HepG2 (cell line): ENCODE measurements around the gene HSPE1. TPM values are rescaled to one million over a fixed set of nuclear protein-coding genes. Genes with fewer than 3 reads are reported as not detected.

Source experiments
- ATF5 ChIP-seq: sonication (generic); formaldehyde crosslinking; IDR thresholded peaks from 2 replicates; pipeline ENCODE4 v1.4.0; 2020; ENCODE audit warnings: mild to moderate bottlenecking, low read depth, missing genetic modification reagents
- CCAR2 ChIP-seq: fragments of 200-400 bp; formaldehyde crosslinking; optimal IDR thresholded peaks from 2 replicates; pipeline ENCODE3; 2018; ENCODE audit warnings: low read depth, mild to moderate bottlenecking, low read length, moderate library complexity
- DBP ChIP-seq: sonication (generic); formaldehyde crosslinking; IDR thresholded peaks from 2 replicates; pipeline ENCODE4 v1.4.0; 2020; ENCODE audit warnings: missing genetic modification reagents; ENCODE audit errors: not compliant biosample characterization
- FOXP4 ChIP-seq: sonication (generic); formaldehyde crosslinking; IDR thresholded peaks from 2 replicates; pipeline ENCODE4 v1.4.0; 2020; ENCODE audit warnings: missing genetic modification reagents
- KDM5B ChIP-seq: sonication (generic); formaldehyde crosslinking; IDR thresholded peaks from 2 replicates; pipeline ENCODE4 v1.4.0; 2020; ENCODE audit warnings: missing genetic modification reagents, mild to moderate bottlenecking, borderline replicate concordance
- KMT2A ChIP-seq: sonication (generic); formaldehyde crosslinking; IDR thresholded peaks from 2 replicates; pipeline ENCODE4 v1.4.0; 2020; ENCODE audit warnings: missing genetic modification reagents
- MAFK ChIP-seq, 2 experiments: IDR thresholded peaks in 1 of 2; conservative IDR thresholded peaks in 1 of 2; 2 replicates each; pipeline ENCODE4 v1.6.1; 2011; ENCODE audit warnings: improper control_type of control experiment in 2 of 2, low read length in 2 of 2
- RELA ChIP-seq: sonication (generic); formaldehyde crosslinking; IDR thresholded peaks from 2 replicates; pipeline ENCODE4 v1.4.0; 2020; ENCODE audit warnings: missing genetic modification reagents
- SP1 ChIP-seq, 2 experiments: fragments of 450-650 bp in 1 of 2; sonication (generic) in 1 of 2; formaldehyde crosslinking in 1 of 2; IDR thresholded peaks; 2 replicates each; pipeline versions ENCODE4 v1.4.0 to v1.6.1; 2016 to 2020; ENCODE audit warnings: missing genetic modification reagents in 1 of 2
- ZNF496 ChIP-seq: sonication (generic); formaldehyde crosslinking; IDR thresholded peaks from 2 replicates; pipeline ENCODE4 v1.8.1; 2023; ENCODE audit warnings: mild to moderate bottlenecking, moderate library complexity, missing genetic modification reagents; ENCODE audit not compliant: insufficient replicate concordance
- ZSCAN21 ChIP-seq: sonication (generic); formaldehyde crosslinking; IDR thresholded peaks from 2 replicates; pipeline ENCODE4 v1.8.0; 2022; ENCODE audit warnings: mild to moderate bottlenecking, missing genetic modification reagents, moderate library complexity, borderline replicate concordance
- polyA plus RNA-seq, 8 experiments: library from polyadenylated mRNA; depleted of rRNA in 3 of 8; stranded (reverse) in 7 of 8; unstranded in 1 of 8; fragments of >200 nt; fragmentation: Illumina TruSeq in 4 of 8; extraction: Trizol in 4 of 8; gene quantifications; 2 replicates each; pipeline versions ENCODE4 v1.2.1 to v1.2.3, GENCODE V29; 2011 to 2016; ENCODE audit warnings: low read depth in 4 of 8, missing spikeins in 1 of 8, mixed read lengths in 1 of 8; ENCODE audit not compliant: insufficient read depth in 1 of 8
- total RNA-seq, 5 experiments: library from RNA; depleted of rRNA; stranded (reverse); fragments of >200 nt; fragmentation: Illumina TruSeq; extraction: Trizol; gene quantifications; 2 replicates each; pipeline ENCODE4 v1.2.3, GENCODE V29; 2016; ENCODE audit warnings: low read depth in 1 of 5
- TF ChIP-seq, protein P1 (sequence below): sonication (generic); formaldehyde crosslinking; IDR thresholded peaks from 2 replicates; pipeline ENCODE4 v1.9.0; 2021; ENCODE audit warnings: missing genetic modification reagents, borderline replicate concordance
- TF ChIP-seq, protein P2 (sequence below): sonication (generic); formaldehyde crosslinking; IDR thresholded peaks from 2 replicates; pipeline ENCODE4 v1.8.0; 2022; ENCODE audit warnings: mild to moderate bottlenecking, missing genetic modification reagents; ENCODE audit not compliant: insufficient replicate concordance
- TF ChIP-seq, protein P3 (sequence below): sonication (generic); formaldehyde crosslinking; IDR thresholded peaks from 2 replicates; pipeline ENCODE4 v1.8.1; 2023; ENCODE audit warnings: mild to moderate bottlenecking, moderate library complexity, missing genetic modification reagents
- TF ChIP-seq, protein P4 (sequence below): sonication (generic); formaldehyde crosslinking; conservative IDR thresholded peaks from 2 replicates; pipeline ENCODE4 v1.8.0; 2022; ENCODE audit warnings: low read depth, missing genetic modification reagents

Gene HSPE1
- total and polyA plus RNA-seq, 2 of the 13 experiments (the other 11 are each of a cell fraction or from before 2014, with no cell fraction given), result 244 to 823 TPM

DNA sequence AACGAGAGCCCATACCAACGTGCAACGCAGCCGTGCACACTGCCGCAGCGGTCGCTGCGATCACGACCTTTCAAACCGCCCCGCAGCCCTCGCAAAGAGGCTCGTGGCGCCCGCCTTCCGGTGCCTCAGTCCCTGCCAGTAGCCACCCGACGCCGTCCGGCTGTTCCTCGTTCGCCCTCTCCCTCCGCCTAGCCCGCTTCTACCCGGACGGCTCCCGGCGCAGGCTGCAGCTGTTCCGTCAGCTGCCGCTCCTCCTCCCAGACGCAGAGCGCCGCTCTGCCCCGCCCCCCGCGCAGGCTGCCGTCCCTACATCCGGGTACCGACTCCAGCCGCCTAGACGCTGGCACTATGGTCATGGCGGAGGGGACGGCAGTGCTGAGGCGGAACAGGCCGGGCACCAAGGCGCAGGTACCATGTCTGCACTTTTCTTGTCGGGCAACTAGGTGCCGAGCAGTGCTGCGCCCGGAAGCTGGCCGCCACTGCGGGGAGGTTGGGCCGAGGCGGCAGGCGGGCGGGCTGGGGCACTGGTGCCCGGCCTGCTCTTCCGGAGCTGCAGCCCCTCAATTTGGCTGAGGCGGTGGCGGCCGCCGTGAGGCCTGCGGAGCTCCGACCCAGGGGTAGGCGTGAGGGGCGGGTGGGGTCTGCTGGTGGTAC lies 15.7 kb downstream of the HSPE1 start, which contains the start of gene MOB4 (continued):
- TF ChIP-seq, protein P1, sequence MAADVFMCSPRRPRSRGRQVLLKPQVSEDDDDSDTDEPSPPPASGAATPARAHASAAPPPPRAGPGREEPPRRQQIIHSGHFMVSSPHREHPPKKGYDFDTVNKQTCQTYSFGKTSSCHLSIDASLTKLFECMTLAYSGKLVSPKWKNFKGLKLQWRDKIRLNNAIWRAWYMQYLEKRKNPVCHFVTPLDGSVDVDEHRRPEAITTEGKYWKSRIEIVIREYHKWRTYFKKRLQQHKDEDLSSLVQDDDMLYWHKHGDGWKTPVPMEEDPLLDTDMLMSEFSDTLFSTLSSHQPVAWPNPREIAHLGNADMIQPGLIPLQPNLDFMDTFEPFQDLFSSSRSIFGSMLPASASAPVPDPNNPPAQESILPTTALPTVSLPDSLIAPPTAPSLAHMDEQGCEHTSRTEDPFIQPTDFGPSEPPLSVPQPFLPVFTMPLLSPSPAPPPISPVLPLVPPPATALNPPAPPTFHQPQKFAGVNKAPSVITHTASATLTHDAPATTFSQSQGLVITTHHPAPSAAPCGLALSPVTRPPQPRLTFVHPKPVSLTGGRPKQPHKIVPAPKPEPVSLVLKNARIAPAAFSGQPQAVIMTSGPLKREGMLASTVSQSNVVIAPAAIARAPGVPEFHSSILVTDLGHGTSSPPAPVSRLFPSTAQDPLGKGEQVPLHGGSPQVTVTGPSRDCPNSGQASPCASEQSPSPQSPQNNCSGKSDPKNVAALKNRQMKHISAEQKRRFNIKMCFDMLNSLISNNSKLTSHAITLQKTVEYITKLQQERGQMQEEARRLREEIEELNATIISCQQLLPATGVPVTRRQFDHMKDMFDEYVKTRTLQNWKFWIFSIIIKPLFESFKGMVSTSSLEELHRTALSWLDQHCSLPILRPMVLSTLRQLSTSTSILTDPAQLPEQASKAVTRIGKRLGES (CRISPR knock-in tag), result peak; percentile 7; the same call in 1 of the 2 replicates
- TF ChIP-seq MAFK (conservative IDR thresholded peaks at IDR 0.05 in 1 of 2, IDR thresholded peaks at IDR 0.05 in 1 of 2; ENCODE audit: low read length in 2 of 2), result 0 out of 4 replicates have a peak, but pooled peaks of 1 of the 2 experiments have one; percentile 4
- TF ChIP-seq ZSCAN21, result peak; percentile 99
- TF ChIP-seq, protein P2, sequence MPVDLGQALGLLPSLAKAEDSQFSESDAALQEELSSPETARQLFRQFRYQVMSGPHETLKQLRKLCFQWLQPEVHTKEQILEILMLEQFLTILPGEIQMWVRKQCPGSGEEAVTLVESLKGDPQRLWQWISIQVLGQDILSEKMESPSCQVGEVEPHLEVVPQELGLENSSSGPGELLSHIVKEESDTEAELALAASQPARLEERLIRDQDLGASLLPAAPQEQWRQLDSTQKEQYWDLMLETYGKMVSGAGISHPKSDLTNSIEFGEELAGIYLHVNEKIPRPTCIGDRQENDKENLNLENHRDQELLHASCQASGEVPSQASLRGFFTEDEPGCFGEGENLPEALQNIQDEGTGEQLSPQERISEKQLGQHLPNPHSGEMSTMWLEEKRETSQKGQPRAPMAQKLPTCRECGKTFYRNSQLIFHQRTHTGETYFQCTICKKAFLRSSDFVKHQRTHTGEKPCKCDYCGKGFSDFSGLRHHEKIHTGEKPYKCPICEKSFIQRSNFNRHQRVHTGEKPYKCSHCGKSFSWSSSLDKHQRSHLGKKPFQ (CRISPR knock-in tag), result peak; percentile 95
- peak; percentile 100 for TF ChIP-seq KMT2A (CRISPR knock-in tag)
- peak; percentile 99 for TF ChIP-seq KDM5B (CRISPR knock-in tag)
- TF ChIP-seq, protein P3, sequence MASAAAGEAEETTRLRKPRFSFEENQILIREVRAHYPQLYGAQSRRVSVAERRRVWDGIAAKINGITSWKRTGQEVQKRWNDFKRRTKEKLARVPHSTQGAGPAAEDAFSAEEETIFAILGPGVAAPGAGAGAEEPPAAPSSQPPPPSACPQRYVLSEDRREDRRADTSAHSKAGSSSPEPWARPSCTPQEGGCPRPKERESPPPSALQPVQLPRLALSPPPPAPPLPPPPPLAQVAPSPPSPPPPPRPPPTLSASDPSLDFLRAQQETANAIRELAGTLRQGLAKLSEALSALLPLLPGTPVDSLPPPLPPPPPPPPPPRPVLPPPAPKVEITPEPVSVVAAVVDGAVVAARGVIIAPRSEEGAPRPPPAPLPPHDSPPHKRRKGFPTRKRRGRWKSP (CRISPR knock-in tag), result peak; percentile 96
- no peak for TF ChIP-seq ZNF496 (CRISPR knock-in tag)
- TF ChIP-seq DBP (CRISPR knock-in tag), result no peak
- peak; percentile 87 for TF ChIP-seq CCAR2
- TF ChIP-seq SP1 (IDR thresholded peaks at IDR 0.05), result peak; percentile 61; the same call in 1 of the 2 replicates
- peak; percentile 100 for TF ChIP-seq SP1 (CRISPR knock-in tag; IDR thresholded peaks at IDR 0.05)
- peak; percentile 83 for TF ChIP-seq FOXP4
- no peak for TF ChIP-seq ATF5 (CRISPR knock-in tag)
- TF ChIP-seq, protein P4, sequence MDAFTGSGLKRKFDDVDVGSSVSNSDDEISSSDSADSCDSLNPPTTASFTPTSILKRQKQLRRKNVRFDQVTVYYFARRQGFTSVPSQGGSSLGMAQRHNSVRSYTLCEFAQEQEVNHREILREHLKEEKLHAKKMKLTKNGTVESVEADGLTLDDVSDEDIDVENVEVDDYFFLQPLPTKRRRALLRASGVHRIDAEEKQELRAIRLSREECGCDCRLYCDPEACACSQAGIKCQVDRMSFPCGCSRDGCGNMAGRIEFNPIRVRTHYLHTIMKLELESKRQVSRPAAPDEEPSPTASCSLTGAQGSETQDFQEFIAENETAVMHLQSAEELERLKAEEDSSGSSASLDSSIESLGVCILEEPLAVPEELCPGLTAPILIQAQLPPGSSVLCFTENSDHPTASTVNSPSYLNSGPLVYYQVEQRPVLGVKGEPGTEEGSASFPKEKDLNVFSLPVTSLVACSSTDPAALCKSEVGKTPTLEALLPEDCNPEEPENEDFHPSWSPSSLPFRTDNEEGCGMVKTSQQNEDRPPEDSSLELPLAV (CRISPR knock-in tag), result peak; percentile 94; the same call in 1 of the 2 replicates
- TF ChIP-seq RELA (CRISPR knock-in tag), result no peak; the same call in 1 of the 2 replicates
